DMS 273 treated with DMSO at 0.1 percent for 48 hours (cell line): Measurements from ENCODE around the gene RNF133.

Experiments
- DNase-seq: peaks from one replicate; lab custom pipeline; 2025; lab: John Stamatoyannopoulos, UW

The RNF133 gene

GRCh38 chr7:122699017-122699416 lies at the start of gene RNF133:
Gene RNF133, minus strand, starts transcription at chr7:122699117. Its CDS starts 199 bp downstream, at chr7:122698918.
- no peak for DNase-seq

GRCh38 chr7:122748195-122748594 lies 49.3 kb upstream of the RNF133 start:
- DNase-seq, result no peak

GRCh38 chr7:122746948-122747347 lies 48.0 kb upstream of the RNF133 start:
- no peak for DNase-seq

- DNase-seq, result no peak
These were observed 44.3 kb upstream of the RNF133 start for GRCh38 chr7:122743211-122743610.

GRCh38 chr7:122738947-122739346 lies 40.0 kb upstream of the RNF133 start:
- DNase-seq, result no peak

GRCh38 chr7:122736183-122736582 lies 37.3 kb upstream of the RNF133 start:
- no peak for DNase-seq

- DNase-seq, result no peak
These were observed 28.8 kb upstream of the RNF133 start for GRCh38 chr7:122727759-122728158.

GRCh38 chr7:122727354-122727753 lies 28.4 kb upstream of the RNF133 start:
- DNase-seq, result no peak

- no peak for DNase-seq
These were observed 28.0 kb upstream of the RNF133 start for GRCh38 chr7:122726881-122727280.

GRCh38 chr7:122724366-122724765 lies 25.4 kb upstream of the RNF133 start:
- no peak for DNase-seq

- DNase-seq, result no peak
These were observed 20.2 kb upstream of the RNF133 start for GRCh38 chr7:122719010-122719578.

GRCh38 chr7:122717356-122718089 lies 18.6 kb upstream of the RNF133 start:
- no peak for DNase-seq

- no peak for DNase-seq
These were observed 16.3 kb upstream of the RNF133 start for GRCh38 chr7:122715183-122715582.

GRCh38 chr7:122710916-122711315 lies 12.0 kb upstream of the RNF133 start:
- DNase-seq, result no peak

- no peak for DNase-seq
These were observed 11.2 kb upstream of the RNF133 start for GRCh38 chr7:122709930-122710646.

GRCh38 chr7:122706836-122707235 lies 7.9 kb upstream of the RNF133 start:
- no peak for DNase-seq

GRCh38 chr7:122702872-122703510 lies 4.1 kb upstream of the RNF133 start, which contains the start of gene RNF148:
Gene RNF148, minus strand, starts transcription at chr7:122702922. Its CDS starts 172 bp downstream, at chr7:122702750.
- DNase-seq, result no peak

- no peak for DNase-seq
These were observed 3.1 kb downstream of the RNF133 start for GRCh38 chr7:122695816-122696215.

GRCh38 chr7:122694697-122695096 lies 4.2 kb downstream of the RNF133 start:
- no peak for DNase-seq

GRCh38 chr7:122692769-122693309 lies 6.1 kb downstream of the RNF133 start:
- no peak for DNase-seq

- no peak for DNase-seq
These were observed 7.2 kb downstream of the RNF133 start for GRCh38 chr7:122691569-122692235.
